GM18519 (cell line): ENCODE results near the gene ARG2.

Experiments
- ATAC-seq: cut with Tn5 transposase; IDR thresholded peaks from one replicate; pipeline ENCODE4 v1.9.1; 2021; ENCODE audit warnings: mild to moderate bottlenecking, moderate library complexity; ENCODE audit not compliant: unreplicated experiment, low FRiP score

ARG2 gene

GRCh38 chr14:67619446-67620216 lies at the start of gene ARG2:
TSS of gene ARG2 (plus strand) at chr14:67619920. CDS start at chr14:67619978, 58 bp downstream.
- peak; percentile 88 for ATAC-seq

GRCh38 chr14:67570453-67570852 lies 49.3 kb upstream of the ARG2 start:
- ATAC-seq, result no peak

GRCh38 chr14:67571275-67571990 lies 48.3 kb upstream of the ARG2 start:
- ATAC-seq, result no peak

- ATAC-seq, result no peak
Measured at GRCh38 chr14:67571991-67572323, 47.8 kb upstream of the ARG2 start.

GRCh38 chr14:67572608-67573007 lies 47.1 kb upstream of the ARG2 start:
- no peak for ATAC-seq

GRCh38 chr14:67573228-67574010 lies 46.3 kb upstream of the ARG2 start:
- no peak for ATAC-seq

- ATAC-seq, result no peak
Measured at GRCh38 chr14:67574156-67574555, 45.6 kb upstream of the ARG2 start.

- no peak for ATAC-seq
Measured at GRCh38 chr14:67574806-67575205, 44.9 kb upstream of the ARG2 start.

GRCh38 chr14:67575684-67576083 lies 44.0 kb upstream of the ARG2 start:
- ATAC-seq, result no peak

- no peak for ATAC-seq
Measured at GRCh38 chr14:67576216-67576955, 43.3 kb upstream of the ARG2 start.

- no peak for ATAC-seq
Measured at GRCh38 chr14:67577181-67577808, 42.4 kb upstream of the ARG2 start.

- ATAC-seq, result no peak
Measured at GRCh38 chr14:67577909-67578749, 41.6 kb upstream of the ARG2 start.

GRCh38 chr14:67579040-67579439 lies 40.7 kb upstream of the ARG2 start:
- ATAC-seq, result no peak

GRCh38 chr14:67579636-67580035 lies 40.1 kb upstream of the ARG2 start:
- no peak for ATAC-seq

GRCh38 chr14:67580336-67581171 lies 39.2 kb upstream of the ARG2 start:
- no peak for ATAC-seq

GRCh38 chr14:67581643-67582042 lies 38.1 kb upstream of the ARG2 start:
- ATAC-seq, result no peak

GRCh38 chr14:67582061-67582460 lies 37.7 kb upstream of the ARG2 start:
- no peak for ATAC-seq
